NCI-H524 (cell line): Measurements from ENCODE around the gene ADAMTS6.
"Not testable (repeated sequence)": the region's sequence is repeated elsewhere in the genome, so short reads cannot be mapped to it uniquely, and the experiment has no call there.

Experiments
- DNase-seq, 2 experiments: peaks; one replicate each; lab custom pipeline; 2025; lab: John Stamatoyannopoulos, UW

The ADAMTS6 gene

DNA sequence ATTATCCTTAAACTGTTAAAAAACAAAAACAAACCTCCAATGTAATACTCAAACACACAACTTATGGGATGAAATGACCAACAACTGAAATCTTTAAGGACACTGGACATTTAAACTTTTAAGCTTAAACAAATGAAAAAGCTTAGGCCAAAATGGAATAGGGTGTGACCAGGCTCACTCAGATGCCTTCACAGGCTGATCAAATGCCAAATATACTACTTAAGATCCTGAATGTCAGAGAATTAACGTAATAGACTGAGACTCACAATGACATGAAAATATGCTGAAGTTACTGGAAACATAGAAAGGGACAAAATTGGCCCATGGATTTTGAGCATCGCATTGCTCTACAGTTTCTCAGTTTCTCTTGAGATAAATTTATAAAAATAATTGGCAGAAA lies 286.8 kb downstream of the ADAMTS6 start:
- DNase-seq = no peak

DNA sequence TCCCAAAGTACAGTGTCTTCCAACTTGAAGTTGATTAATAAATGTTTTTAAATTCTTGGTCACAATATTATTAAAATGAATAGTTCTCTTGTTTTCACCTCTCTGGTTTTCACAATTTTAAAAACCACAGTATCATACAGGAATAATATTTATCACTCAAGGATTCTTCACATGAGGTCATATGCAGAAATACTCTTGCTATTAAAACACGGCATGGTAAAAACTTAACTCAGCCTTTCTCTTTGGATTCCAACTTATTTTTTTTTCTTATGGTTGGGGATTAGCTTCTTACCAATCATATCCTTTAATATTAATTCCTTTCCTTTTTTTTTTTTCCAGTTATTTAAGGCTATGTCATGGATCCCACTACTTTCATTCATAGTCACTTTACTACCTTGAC lies 289.4 kb downstream of the ADAMTS6 start:
- no peak for DNase-seq

DNA sequence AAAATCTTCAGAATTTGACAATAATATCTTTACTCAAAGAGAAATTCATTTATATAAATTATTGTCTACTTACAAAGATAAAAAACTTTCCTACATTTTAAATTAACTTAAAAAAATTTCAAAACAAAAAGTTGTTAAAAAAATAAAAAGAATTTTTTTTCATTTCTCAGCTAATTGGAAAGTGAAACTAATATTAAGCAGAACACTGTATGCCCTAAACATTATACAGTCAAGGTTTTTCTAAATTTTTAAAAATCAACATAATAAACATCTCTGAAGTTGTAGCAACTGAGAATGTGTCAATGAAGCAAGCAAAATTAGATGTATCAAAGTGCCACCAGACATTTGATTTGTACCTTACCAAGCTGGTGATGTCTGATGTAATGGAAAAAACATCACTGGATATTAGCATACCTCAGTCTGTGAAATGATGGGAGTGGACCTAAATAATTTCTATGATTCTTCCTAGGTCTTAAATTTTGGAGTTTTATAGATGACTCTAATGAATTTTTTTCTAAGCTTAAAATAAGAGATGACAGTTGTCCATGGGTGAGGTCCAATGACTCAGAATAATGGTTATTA lies 290.1 kb downstream of the ADAMTS6 start:
- DNase-seq = no peak

DNA sequence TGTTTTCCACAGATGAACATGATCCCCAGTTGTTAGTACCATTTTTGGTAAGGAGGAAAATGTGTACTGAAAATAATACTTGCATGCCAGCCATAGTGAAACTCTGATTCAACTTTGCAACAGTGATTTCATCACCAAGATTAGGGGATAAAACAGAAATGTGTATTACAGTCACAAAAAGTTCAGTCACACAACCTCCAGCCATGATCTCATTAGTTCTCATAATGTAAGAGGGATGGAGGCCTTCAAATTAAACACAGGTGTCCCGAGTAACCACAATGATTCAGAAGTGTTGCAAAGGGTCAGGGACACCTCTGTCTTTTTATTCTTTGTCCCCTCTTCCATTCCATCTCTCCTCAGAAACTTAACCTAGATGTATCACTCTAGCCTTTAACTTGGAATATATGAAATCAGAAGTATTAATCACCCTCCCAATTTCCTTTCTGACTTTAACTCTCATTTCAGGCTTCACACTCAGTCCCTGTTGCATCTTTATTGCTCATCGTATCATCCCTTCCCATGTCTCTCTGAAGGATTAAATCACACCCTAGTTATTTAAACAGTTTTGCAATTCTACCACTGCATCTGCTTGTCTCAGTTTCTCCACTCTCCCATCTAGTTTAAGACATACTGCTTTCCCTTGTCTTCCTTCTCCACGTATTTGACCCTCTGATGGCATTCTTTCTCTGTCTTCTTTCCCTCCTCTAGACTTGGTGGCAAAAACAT lies 291.2 kb downstream of the ADAMTS6 start:
- no peak for DNase-seq

DNA sequence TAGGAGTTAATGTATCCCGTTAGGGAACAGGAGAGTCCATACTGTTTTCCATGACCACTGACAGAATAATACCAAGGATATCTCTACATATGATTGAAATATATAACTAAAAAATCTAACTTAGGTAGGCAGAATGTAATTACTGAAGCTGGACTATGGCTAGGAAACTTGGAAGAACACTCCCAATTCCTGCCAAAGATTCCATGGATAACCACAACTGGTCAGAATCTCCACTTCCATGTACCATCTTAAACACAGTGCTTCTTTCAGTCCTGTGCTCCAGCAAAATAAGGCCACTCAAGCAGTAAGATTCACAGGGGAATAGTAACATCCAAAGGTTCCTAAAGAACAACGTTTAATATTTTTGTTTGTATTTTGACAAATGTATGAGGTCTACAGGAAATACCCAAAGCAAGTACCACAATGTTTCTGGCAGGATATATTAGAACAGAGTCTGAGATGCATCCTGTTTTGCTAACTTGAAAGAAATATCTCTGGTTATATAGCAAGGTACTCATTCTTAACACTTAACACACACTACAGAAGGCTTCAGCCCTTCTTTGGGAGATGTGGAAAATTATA lies 295.0 kb downstream of the ADAMTS6 start:
- DNase-seq = no peak

DNA sequence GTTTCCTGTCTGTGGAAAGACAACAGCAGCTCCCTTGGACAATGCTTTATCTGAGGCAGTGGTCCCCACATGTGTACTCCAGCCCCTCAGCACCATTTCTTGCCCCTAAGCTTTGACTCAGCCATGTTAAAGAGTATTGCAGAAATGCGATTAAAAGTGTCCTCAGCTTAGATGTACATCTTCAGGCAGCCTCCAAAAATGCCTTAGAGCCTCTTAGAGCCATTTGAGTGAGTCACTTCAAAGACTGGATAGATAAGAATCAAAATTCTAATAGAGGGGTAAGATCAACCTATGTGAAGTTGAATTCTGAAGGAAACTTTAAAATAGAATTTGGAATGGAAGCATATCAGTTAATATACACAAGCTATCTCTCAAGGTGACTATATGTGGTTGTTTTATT lies 296.3 kb downstream of the ADAMTS6 start:
- no peak for DNase-seq

DNA sequence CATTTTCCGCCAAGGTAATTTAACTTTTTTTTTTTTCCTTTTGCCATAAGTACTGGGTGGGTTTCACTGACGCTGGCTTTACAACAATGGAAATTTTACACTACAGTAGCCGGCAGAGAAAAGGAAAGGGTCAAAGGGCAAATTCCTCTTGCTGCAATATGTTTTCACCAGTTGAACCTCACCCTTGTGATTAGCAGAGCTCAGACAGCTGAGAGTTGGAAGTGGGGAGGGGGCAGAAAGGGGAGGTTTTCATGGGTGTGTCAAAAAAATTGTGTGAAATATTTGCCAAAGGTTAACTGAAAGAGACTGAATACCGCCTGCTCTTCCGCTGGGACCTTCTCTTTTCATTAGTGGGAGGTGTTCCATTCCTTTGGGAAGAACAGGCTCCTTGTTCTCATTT lies 296.9 kb downstream of the ADAMTS6 start:
- DNase-seq = no peak

DNA sequence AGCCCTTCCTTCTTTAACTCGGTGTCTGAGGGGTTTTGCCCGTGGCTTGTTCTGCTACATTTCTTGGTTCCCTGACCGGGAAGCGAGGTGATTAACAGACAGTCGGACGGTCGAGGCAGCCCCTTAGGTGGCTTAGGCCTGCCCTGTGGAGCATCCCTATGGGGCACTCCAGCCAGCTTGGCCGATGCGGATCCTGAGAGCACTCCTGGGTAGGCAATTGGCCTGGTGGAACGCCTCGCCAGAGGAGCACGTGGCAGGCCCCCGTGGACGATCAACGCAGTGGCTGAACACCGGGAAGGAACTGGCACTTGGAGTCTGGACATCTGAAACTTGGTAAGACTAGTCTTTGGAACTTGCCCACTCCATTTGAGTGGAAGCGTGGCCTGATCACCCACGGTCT lies 307.5 kb downstream of the ADAMTS6 start:
- DNase-seq = not testable (repeated sequence)

DNA sequence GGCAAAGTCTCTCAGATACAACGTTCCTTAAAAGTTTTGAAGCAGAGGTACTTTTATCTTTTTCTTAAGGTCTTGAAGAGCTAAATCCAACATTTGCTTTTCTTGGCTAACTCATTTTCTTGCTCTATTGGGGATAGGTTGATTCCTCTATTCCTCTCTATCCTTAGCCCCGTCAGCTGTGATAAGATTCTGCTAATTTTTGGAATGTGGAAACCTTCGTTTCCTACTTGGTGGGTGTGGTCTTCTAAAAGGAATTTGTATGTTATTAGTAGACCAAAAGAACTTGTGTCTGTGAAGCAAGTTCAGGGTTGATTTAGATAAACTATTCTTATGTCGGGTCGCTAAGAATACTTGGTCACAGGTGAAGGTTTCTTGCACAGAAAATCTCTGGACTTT lies 308.6 kb downstream of the ADAMTS6 start:
- DNase-seq = no peak

DNA sequence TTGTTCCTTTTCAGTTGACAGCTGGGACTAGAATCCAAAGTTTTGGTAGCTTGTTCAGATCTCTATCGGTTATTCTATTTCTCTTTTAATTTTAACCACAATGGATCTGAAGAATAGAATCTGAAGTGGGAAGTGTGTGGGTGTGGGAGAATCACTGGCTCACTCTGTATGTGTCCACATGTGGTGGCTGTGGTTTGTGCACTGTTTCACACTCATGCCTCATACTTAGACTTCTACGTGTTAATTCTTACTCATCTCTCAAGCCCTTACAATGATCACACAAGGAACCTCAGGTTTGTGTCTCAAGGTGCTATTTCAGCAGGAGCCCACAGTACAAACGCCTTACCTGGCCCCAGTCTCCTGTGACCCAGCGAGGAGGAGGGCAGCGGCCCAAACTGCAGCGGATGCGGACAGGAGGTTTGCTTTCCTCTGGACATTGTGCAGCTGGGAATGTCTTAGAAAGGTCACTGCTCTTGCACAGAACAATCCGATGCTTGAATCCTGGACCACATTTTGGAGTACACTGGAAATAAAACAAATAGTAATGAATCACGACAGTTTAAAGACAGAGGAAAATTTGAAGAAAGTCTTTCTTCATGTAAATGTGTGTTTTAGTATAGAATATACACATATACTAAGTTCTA lies 309.1 kb downstream of the ADAMTS6 start:
- no peak for DNase-seq

DNA sequence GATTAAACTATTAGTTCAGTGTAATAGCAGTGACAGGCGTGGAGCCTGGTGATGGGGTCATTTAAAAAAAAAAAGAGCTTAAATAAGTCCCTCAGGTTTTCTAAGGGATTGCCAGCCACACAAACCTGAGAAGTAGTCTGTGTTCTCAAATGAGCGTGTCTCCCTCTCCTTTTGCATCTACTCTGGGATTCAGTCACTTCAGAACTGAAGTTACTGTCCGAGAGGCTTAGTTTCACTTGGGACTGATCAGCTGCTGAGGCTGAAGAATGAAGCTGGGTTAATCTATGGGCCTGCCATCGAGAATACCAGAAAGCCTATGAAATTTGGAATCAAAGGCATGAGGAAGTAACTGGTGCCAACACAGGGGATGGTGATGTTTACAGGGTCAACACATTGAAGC lies 310.1 kb downstream of the ADAMTS6 start:
- DNase-seq = no peak

DNA sequence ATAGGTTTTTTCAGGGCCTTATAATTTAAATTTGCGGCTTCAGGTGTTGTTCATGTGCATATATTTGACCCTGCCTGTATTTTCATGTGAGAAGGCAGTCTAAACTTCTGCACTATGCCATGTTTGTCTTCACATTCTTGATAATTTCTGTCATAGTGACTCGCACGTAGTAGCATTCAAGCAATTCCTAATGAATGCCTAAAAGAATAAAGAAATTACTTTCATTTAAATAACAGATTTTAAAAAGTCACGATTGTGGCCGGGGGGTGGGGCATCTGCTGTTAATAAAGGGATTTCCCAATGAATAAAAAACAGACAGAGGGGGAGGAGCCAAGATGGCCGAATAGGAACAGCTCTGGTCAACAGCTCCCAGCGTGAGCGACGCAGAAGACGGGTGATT lies 318.0 kb downstream of the ADAMTS6 start:
- DNase-seq = no peak

DNA sequence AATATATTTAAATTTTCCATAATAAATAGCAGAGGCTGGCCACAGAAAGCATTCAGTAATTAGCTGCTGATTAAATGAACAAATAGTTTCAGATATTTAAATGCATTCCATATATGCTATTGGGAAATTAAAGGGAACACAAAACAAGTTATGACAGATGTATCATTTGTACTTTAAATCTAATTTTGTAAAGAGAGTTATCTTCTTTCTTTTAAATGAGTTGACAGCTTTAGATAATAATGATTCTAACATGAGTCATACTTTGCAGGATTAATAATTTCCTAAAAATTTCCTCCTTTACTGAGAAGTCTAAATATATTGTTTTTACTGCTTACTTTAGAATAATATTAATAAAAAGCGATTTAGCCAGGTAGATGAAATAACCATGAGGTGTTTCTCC lies 320.1 kb downstream of the ADAMTS6 start:
- no peak for DNase-seq

DNA sequence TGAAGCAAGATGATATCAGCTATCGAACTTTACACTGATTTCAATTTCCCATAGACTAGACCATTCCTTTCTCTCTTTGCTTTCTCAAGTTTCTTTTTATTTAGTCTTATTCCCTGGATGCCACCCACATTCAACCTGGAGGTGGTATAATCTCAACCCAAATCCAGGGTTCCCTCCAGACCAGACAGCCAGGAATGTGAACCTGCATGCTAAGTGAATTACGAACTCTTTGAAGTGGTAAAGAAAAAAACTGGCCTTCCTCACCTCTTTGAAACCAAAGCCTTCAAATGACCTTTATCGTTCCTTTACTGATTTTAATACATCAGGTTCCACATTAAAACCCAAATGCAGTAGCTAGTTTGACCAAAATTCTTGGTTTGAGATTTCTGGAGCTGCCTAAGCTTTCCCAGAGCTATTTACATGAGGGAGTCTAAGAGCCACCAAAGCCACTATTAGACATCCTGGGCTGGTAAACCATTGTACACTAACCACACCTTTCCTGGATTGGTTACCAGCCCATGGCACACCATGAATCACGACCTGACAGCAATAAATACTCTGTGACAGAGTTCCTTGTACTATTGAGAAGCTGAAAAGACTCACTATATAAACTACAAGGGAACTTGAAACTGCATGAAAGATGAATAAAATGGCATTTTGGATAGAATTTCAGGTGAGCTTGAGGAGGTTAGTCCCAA lies 323.7 kb downstream of the ADAMTS6 start:
- DNase-seq = no peak

DNA sequence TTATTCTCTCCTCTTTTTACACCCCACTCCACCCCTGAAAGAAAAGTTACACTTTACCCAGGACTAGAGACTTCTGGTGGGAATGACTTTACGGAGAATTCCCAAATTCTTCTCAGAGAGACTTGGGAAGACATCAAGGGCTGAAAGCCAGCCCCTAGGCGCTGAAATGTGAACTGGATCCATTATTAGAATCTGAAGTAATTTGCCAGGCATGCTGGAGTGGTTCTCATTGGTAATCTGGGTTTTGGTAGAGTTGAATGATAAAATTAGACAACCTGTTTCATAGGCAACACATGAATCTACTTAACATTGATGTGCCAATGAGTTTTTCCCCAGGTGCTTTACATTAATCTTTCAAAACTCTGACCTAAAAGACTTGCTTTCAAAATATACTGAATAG lies 324.8 kb downstream of the ADAMTS6 start:
- no peak for DNase-seq

DNA sequence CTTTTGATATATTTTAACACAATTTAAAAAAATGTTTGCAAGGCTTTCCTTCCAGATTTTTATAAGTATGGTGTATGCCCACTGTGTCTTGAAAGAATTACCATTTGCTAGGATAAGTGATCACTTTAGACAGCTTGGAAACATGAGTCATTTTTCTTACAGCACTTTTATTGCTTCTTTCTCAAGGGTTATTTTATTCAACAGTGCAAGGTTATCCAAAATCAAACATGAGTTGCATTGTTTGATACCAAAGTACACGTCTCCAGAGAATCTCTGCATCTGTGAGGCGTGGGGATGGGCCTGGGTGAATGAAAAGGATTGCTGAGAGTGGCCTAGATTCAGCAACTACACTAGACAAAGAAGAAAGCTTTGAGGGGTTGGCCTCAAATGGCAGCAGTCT lies 329.6 kb downstream of the ADAMTS6 start:
- no peak for DNase-seq

DNA sequence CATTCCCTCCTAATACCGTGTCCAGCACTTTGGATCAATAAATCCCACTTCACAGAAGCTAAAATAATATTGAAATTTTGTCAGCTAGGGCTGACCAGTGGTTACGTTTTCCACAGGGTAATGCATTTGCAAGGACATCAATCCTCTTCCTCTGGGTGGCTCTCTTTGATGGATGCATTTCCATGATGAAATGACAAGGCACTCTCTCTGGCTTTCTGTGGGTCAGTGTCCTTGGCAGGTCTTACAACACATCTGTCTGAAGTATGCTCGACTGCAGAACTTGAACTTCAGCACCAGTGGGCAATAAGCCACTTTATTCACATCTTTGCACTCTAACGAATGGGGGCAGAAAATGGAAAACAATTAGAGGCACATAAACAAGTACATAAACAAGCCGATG lies 330.1 kb downstream of the ADAMTS6 start:
- DNase-seq = no peak

DNA sequence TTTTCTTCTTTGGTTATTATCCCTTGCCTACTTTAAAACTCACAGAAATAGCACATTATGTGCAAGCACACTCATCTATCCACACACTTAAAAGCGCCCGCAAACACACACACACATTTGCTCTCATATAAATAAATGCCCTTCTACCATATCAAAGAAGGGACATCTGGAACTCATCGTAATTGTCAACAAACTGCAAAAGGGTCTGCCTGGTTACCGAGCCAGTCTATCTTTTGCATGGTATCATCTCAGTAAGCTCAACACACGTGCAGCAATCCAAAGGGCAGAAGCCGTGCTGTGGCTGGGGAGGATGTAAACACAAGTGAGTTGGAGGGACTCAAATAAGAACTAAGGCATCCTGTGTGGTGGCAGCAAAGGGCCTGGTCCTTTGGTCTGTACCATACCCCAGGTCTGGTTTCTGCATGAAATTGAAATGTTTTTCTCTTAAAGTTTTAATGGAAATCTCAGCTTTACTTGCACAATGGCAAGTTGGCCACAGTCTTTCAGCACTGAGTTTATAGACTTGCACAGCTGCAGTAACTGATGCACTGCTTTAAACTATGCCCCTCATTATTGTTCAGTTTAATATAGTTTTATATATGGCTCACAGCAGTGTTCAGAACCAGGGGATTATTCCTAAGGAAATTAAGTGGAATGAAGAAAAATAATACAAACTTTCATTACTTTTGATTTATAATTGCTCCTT lies 331.0 kb downstream of the ADAMTS6 start:
- no peak for DNase-seq

DNA sequence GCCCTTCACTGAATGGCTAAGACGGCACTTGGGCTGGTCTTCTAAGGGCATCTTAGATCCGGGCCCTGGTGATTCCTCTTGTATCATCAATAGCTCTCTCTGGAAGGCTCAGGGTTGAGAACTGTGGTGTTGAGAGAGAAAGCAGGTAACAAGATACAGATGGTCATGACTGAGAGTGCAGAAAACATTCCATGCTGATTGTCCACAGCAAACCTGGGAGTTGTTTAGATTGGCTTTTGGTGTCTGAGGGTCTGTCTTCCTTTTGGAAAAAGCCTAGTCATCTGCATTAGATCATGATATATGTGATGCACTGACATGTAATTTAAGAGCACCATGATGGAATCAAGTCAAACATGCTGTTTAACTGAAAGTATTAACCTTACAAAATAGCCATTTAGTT lies 331.9 kb downstream of the ADAMTS6 start:
- DNase-seq = no peak

DNA sequence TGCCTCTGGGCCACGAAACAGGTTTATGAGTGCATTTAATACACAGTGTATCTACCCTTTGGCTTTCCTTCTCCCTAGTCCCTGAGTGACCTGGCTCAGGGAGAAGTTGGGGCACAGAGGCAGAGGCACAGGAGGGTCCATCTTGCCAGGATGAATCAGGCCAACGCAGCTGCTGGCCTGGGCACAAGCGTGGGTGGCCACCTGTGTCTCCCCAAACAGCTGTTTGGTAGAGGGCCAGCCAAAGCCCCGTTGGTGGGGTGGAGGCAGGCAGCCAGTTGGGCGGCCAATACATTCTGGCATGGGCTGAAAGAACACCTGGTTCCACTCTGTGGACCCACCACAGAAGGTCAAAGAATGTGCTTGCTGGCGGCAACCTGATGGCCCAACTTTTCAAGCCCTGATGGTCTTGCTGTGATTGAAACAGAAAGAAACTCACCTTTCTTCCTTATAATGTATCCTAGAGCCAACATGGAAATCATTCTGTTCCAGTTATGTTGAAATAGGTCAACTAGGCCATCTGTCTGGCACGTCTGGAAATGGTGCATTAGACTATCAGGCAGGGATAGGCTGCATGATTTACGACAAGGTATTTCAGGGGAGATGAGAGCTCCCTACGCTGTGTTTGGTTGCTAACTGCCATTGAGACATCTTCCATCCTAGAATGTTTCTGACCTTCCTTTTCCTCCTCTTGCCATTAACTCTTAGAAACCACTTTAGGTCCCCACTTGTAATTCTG lies 337.4 kb downstream of the ADAMTS6 start:
- DNase-seq = no peak

DNA sequence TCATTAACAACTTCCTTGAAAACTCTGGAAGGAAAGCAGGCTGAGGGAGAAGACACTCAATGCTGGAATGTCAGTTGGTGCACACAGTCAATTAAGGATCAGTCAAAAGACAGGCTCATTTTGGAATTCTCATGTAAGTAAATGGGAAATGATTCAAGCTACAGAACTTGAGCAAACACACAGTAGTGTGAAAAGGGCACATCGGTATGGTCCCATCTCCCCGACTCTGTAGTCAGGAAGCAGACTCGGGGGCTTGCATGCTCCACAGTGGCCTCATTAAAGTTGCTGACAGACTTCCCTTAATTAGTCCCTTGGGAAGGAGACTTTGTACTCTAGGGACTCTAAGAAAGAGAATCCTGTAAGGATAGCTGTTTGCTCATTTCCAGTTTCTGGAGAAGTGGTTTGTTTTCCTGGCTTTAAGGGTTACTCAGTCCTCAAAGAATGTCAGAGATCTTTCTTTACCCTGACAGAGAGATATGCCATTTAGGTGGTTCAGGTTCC lies 339.2 kb downstream of the ADAMTS6 start:
- DNase-seq = peak in 1 of 2 experiments; percentile 41
